22Rv1 (cell line): ENCODE measurements around the gene FAM193B.

ENCODE experiments used
- H3K27ac ChIP-seq: fragments of 450-650 bp; 2 replicates; pipeline ENCODE4 v1.5.1; 2017
- ZFX ChIP-seq: fragments of 450-650 bp; IDR thresholded peaks from 2 replicates; pipeline ENCODE4 v1.6.1; 2017; ENCODE audit warnings: antibody characterized with exemption, borderline replicate concordance
- TF ChIP-seq, protein P1 (sequence below): fragments of 450-650 bp; IDR thresholded peaks from 2 replicates; pipeline ENCODE4 v1.5.1; 2017; ENCODE audit warnings: mild to moderate bottlenecking

Gene FAM193B

DNA sequence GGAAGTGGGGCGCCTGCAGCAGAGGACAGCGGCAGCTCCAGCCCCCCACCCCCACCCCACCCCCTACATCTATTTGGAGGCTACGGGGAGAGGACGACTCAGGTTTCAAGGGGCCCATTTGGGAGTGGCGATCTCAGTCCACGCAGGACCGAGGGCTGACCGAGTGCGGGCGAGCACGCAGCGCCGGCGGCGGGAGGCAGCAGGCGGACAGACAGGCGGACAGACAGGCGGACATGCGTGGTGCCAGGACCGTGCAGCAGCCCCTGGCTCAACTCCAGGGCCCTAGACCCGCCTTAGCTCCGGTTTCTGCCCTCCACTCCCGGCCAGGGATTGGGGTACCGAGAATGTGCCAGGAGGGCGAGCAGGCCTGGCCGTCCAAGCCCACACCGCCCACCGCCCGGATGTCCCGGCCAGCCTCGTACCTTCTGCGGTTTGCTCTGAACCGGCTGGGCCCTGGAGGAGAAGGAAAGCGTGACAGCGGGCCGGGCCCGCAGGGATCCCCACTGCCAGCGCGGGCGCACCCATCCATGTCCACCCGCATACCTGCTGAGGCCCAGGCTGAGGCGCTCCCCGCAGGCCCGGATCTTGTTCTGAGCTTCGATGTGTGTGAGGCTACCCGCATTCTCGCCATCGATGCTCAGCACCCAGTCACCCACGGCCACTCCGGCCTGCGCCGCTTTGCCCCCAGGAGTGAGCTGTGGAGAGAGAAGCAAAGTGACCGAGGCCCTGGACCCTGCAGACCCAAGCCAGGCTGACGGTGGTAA lies 62.2 kb downstream of the FAM193B start:
- TF ChIP-seq ZFX, result no peak
- TF ChIP-seq, protein P1, sequence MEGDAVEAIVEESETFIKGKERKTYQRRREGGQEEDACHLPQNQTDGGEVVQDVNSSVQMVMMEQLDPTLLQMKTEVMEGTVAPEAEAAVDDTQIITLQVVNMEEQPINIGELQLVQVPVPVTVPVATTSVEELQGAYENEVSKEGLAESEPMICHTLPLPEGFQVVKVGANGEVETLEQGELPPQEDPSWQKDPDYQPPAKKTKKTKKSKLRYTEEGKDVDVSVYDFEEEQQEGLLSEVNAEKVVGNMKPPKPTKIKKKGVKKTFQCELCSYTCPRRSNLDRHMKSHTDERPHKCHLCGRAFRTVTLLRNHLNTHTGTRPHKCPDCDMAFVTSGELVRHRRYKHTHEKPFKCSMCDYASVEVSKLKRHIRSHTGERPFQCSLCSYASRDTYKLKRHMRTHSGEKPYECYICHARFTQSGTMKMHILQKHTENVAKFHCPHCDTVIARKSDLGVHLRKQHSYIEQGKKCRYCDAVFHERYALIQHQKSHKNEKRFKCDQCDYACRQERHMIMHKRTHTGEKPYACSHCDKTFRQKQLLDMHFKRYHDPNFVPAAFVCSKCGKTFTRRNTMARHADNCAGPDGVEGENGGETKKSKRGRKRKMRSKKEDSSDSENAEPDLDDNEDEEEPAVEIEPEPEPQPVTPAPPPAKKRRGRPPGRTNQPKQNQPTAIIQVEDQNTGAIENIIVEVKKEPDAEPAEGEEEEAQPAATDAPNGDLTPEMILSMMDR, result no peak

DNA sequence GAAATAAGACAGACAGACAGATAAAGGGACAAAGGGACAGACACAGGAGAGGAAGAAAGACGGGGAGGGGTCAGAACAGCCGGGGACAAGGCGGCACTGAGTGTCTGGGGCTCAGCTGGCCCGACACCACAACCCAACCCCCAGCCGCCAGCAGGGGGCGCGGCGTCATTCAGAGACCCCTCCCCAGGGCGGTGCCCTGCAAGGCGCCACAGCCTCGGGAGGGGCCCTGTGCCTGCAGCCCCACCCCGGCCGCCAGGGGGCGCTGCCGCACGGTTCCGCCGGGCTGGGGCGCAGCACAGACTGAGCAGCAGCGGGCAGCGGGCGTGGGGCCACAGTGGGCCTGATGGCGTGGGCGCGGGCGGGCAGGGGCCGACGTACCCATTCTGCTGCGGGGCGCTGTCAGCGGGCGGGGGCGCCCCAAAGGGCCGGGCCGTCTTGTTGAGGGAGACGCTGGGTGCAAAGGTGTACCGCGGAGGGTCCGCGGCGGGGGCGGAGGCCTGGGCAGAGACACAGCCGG lies 62.9 kb downstream of the FAM193B start:
- TF ChIP-seq ZFX, result no peak
- TF ChIP-seq, protein P1, result peak; percentile 98
- H3K27ac ChIP-seq, result no peak overlapping the region

More for the DNA sequence above, 62.2 kb downstream of the FAM193B start:
- H3K27ac ChIP-seq, result no peak overlapping the region

DNA sequence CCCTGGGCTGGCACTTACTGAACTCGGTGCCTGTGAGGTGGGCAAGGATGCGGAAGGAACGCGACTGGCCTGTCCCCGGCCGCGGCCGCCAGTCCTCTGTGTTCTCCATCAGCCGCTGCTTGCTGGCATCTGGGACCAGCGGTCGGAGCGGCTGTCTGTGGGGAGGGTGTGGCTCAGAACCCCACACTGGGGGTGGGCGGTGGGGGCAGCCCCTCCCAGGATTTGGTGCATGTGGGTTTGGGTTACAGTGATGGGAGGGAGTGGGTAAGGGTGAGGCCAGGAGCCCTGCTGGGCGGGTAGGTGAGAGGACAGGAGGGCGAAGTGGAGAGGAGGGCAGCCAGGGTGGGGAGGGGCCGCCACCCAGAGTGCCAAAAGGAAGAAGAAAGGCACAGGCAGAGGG lies 63.4 kb downstream of the FAM193B start:
- no peak overlapping the region for H3K27ac ChIP-seq
- TF ChIP-seq, protein P1, result no peak
- no peak for TF ChIP-seq ZFX

DNA sequence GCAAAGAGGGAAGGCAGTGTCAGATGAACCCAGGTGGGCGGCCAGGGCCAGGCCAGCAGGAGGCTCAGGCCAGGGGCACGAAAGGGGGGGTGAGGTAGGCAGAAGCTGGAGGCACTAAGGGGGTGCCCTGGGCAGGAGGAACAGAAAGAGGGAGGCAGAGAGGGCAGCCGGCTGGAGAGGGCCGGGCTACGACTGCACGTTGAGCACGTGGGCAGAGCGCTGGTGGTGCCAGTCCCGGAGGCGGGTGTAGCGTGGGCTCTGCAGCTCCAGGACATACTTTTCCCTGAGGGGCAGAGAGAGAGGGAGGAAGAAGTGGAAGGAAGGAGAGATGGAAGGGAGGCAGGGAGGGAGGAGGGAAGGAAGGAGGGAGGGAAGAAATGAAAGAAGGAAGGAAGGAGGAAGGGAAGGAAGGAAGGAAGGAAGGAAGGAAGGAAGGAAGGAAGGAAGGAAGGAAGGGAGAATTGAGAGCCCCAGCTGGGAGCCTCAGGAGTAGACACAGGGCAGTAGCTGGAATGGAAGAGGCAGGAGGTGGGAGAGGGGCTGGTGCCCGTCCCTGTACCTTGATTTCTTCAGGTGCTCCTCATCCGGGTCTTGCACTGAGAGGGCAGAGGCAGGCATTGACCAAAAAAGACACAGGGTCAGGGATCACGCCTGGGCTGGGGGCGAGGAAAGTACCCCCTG lies 63.9 kb downstream of the FAM193B start:
- H3K27ac ChIP-seq, result no peak overlapping the region
- TF ChIP-seq ZFX, result no peak
- TF ChIP-seq, protein P1, result no peak

DNA sequence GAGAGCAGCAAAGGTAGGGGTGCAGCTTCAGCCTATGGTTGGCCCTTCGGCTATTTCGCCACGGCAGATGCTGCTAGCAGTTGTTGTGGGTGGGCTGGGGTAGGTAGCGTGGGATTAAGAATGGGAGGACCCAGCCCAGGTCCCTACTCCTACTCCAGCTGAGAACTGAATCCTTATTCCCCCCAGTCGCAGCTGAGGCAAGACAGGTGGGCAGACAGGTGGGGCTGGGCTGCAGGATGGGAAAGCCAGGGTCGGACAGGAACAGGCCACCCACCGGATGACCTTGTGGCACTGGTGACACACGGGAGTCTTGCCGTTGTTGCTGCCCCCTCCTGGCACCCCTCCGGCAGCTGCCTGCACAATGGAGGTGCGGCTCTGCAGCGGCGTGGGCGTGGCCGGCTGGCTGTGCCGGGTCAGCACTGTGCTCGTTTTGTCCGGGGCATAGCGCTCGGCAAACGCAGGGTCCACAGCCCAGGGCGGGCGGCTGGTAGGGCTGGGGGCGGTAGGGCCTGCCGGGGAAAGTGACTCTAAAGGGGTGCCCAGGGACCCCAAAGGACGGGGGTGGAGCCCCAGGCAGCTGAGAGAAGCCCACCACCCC lies 65.1 kb downstream of the FAM193B start:
- TF ChIP-seq ZFX, result no peak
- TF ChIP-seq, protein P1, result no peak
- H3K27ac ChIP-seq, result no peak overlapping the region

DNA sequence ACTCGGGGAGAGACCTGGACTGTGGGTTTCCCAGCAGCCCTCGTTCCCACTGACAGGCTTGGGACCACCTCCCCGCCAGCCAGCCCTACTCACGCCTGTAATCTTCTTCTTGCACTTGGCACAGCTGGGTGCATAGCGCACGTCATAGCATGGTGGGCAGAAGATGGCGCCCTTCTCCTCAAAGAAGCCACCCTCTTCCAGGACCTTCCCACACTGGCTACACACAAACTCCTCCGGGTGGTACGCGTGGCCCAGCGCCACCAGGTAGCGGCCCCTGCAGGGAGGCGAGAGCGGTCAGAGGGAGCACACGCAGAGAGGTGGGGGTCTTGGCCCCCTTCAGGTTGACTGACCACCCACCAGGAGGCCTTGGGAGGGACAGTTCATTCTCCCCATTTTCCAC lies 66.4 kb downstream of the FAM193B start:
- no peak for TF ChIP-seq ZFX
- TF ChIP-seq, protein P1, result no peak
- no peak overlapping the region for H3K27ac ChIP-seq

DNA sequence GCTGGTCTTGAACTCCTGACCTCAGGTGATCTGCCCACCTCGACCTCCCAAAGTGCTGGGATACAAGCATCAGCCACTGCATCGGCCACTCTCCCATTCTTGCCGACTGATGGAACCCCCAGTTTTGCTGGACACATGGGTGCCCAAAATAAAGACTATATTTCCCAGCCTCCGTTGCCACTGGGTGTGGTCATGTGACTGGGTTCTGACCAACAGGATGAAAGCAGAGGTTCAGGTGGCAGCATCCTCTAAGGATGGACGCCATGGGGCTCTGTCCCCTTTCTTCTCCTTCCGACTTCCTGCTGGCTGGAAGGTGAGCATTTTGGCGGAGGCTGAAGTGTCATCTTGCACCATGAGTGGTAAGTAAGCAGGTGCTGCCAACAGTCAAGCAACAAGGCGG lies 67.2 kb downstream of the FAM193B start:
- TF ChIP-seq ZFX, result no peak
- TF ChIP-seq, protein P1, result no peak
- H3K27ac ChIP-seq, result no peak overlapping the region
